Endothelial cell of umbilical vein (primary cell): Measurements from ENCODE around the gene TPRKB. TPM values are rescaled to one million over a fixed set of nuclear protein-coding genes. Genes with fewer than 3 reads are reported as not detected.
"Not testable (repeated sequence)": the region's sequence is repeated elsewhere in the genome, so short reads cannot be mapped to it uniquely, and the experiment has no call there.

Experiments
- BruUV-seq: library from RNA; stranded (reverse); fragments of 400-500 nt; replicated peaks from 2 replicates; lab custom pipeline; 2021; lab: Mats Ljungman, UMichigan
- CTCF ChIA-PET: fragments of 300-600, 350-600 bp; sonication (Branson Sonifier 250); formaldehyde crosslinking; loops from one replicate; lab custom pipeline; 2021; ENCODE audit warnings: antibody characterized with exemption, inconsistent platforms; lab: Charles Lee
- POLR2A ChIA-PET: fragments of 300-600, 350-600 bp; sonication (Branson Sonifier 250); formaldehyde crosslinking; loops from one replicate; lab custom pipeline; 2021; ENCODE audit warnings: antibody characterized with exemption, inconsistent platforms; lab: Charles Lee
- DNase-seq: peaks from one replicate; pipeline ENCODE4 v3.0.0-alpha.2; 2011; ENCODE audit warnings: low read depth, low spot score
- FAIRE-seq: peaks from 2 replicates; lab custom pipeline; 2011; peaks lifted over from hg19 to GRCh38; lab: Jason Lieb, UNC
- H2AFZ ChIP-seq: 2 replicates; pipeline ENCODE4 v1.6.0; 2012; ENCODE audit warnings: low read depth, low read length, control low read depth, inconsistent platforms
- H3K27ac ChIP-seq: 2 replicates; pipeline ENCODE4 v1.5.1; 2011; ENCODE audit warnings: low read depth, mild to moderate bottlenecking, control low read depth, low read length, moderate library complexity; ENCODE audit not compliant: insufficient read depth
- H3K27me3 ChIP-seq, 2 experiments: 2 replicates each; pipeline versions ENCODE4 v1.6.0 to v1.6.1; 2011; ENCODE audit warnings: low read length in 2 of 2, mixed read lengths in 1 of 2; ENCODE audit not compliant: control insufficient read depth in 2 of 2, insufficient read depth in 2 of 2
- H3K36me3 ChIP-seq, 2 experiments: 2 replicates in 1 of 2; 3 replicates in 1 of 2; pipeline ENCODE4 v1.5.1; 2011; ENCODE audit warnings: low read length in 2 of 2, mild to moderate bottlenecking in 1 of 2, moderate library complexity in 1 of 2; ENCODE audit not compliant: control insufficient read depth in 2 of 2, insufficient read depth in 2 of 2; ENCODE audit errors: extremely low read depth in 1 of 2
- H3K4me1 ChIP-seq: 3 replicates; pipeline ENCODE4 v1.5.1; 2011; ENCODE audit warnings: mild to moderate bottlenecking, low read length; ENCODE audit not compliant: control insufficient read depth, insufficient read depth; ENCODE audit errors: extremely low read depth
- H3K4me2 ChIP-seq: 2 replicates; pipeline ENCODE4 v1.6.1; 2011; ENCODE audit warnings: low read length, control low read depth, mixed read lengths; ENCODE audit not compliant: insufficient read depth
- H3K4me3 ChIP-seq, 3 experiments: fragments of 200-600 bp in 1 of 3; sonication (generic), shearing (Covaris generic) in 1 of 3; replicated peaks in 1 of 3; 2 replicates each; pipeline ENCODE4 v1.5.1; 2011 to 2016; ENCODE audit warnings: control low read depth in 3 of 3, low read length in 3 of 3, mild to moderate bottlenecking in 2 of 3, inconsistent platforms in 1 of 3, low read depth in 1 of 3, moderate library complexity in 1 of 3; ENCODE audit not compliant: insufficient read depth in 1 of 3
- H3K79me2 ChIP-seq: 2 replicates; pipeline ENCODE4 v1.6.0; 2012; ENCODE audit warnings: low read length, inconsistent platforms; ENCODE audit not compliant: control insufficient read depth, insufficient read depth
- H3K9ac ChIP-seq: replicated peaks from 2 replicates; pipeline ENCODE3; 2011; ENCODE audit warnings: low read length, control low read depth; ENCODE audit not compliant: insufficient read depth; ENCODE audit errors: extremely low read depth
- H3K9me1 ChIP-seq: replicated peaks from 3 replicates; pipeline ENCODE4 v1.6.0; 2011; ENCODE audit warnings: mild to moderate bottlenecking, low read length; ENCODE audit not compliant: control insufficient read depth, insufficient read depth; ENCODE audit errors: extremely low read depth
- H3K9me3 ChIP-seq: replicated peaks from 2 replicates; pipeline ENCODE4 v1.5.1; 2012; ENCODE audit warnings: low read length, inconsistent platforms; ENCODE audit not compliant: control insufficient read depth, insufficient read depth
- H4K20me1 ChIP-seq: replicated peaks from 2 replicates; pipeline ENCODE3; 2011; ENCODE audit warnings: mild to moderate bottlenecking, low read length; ENCODE audit not compliant: control insufficient read depth, insufficient read depth; ENCODE audit errors: extremely low read depth
- EZH2 ChIP-seq: IDR thresholded peaks from 2 replicates; pipeline ENCODE4 v1.6.1; 2012; ENCODE audit warnings: borderline replicate concordance, low read depth, mild to moderate bottlenecking, moderate library complexity, low read length, inconsistent platforms; ENCODE audit not compliant: severe bottlenecking
- FOS ChIP-seq: IDR thresholded peaks from 2 replicates; pipeline ENCODE4 v1.6.1; 2011; ENCODE audit warnings: mild to moderate bottlenecking, low read length, moderate library complexity, borderline replicate concordance; ENCODE audit not compliant: insufficient read depth
- GATA2 ChIP-seq: IDR thresholded peaks from 2 replicates; pipeline ENCODE4 v1.7.0; 2011; ENCODE audit warnings: low read depth, mild to moderate bottlenecking, moderate library complexity, mixed read lengths, low read length; ENCODE audit not compliant: insufficient read length, insufficient read depth
- JUN ChIP-seq: IDR thresholded peaks from 2 replicates; pipeline ENCODE4 v1.6.1; 2011; ENCODE audit warnings: borderline replicate concordance, low read depth; ENCODE audit not compliant: insufficient read length, insufficient read depth
- MYC ChIP-seq: IDR thresholded peaks from one replicate; pipeline ENCODE4 v1.6.1; 2011; ENCODE audit warnings: mild to moderate bottlenecking, low read depth, low read length
- POLR2A ChIP-seq: IDR thresholded peaks from 2 replicates; pipeline ENCODE4 v1.6.1; 2012; ENCODE audit warnings: low read depth, mild to moderate bottlenecking, control low read depth, low read length
- POLR2AphosphoS5 ChIP-seq: IDR thresholded peaks from 2 replicates; pipeline ENCODE4 v1.6.1; 2012; ENCODE audit warnings: low read depth, mild to moderate bottlenecking, control low read depth, low read length, moderate library complexity; ENCODE audit not compliant: insufficient read depth
- dilution Hi-C: fragments of 300-500 bp; cut with MboI; formaldehyde crosslinking; loops from one replicate; pipeline ENCODE4 v1.15.0; 2019; ENCODE audit warnings: low sequenced_read_pairs; ENCODE audit not compliant: extremely low pct_ligation_motif_present
- intact Hi-C: fragments of 100-400 bp; cut with micrococcal nuclease; formaldehyde crosslinking; loops from one replicate; pipeline ENCODE4 v1.10.0; 2022
- polyA plus RNA-seq, 4 experiments: library from polyadenylated mRNA; depleted of rRNA in 3 of 4; stranded (reverse) in 3 of 4; unstranded in 1 of 4; fragments of >200 nt; gene quantifications; 2 replicates each; pipeline versions ENCODE4 v1.2.1 to v1.2.3, GENCODE V29; 2011 to 2012; ENCODE audit warnings: missing spikeins in 1 of 4
- total RNA-seq: library from RNA; stranded (reverse); gene quantifications from 2 replicates; pipeline ENCODE4 v1.2.3, GENCODE V29; 2021
- TF ChIP-seq, protein P1 (sequence below), 2 donors: IDR thresholded peaks; 1 replicate in 1 of 2; 2 replicates in 1 of 2; pipeline ENCODE4 v1.5.1; 2011; ENCODE audit warnings: low read length in 2 of 2, mild to moderate bottlenecking in 2 of 2, moderate library complexity in 2 of 2, control low read depth in 1 of 2, inconsistent platforms in 1 of 2, low read depth in 1 of 2; ENCODE audit not compliant: insufficient read depth in 1 of 2; ENCODE audit errors: extremely low read depth in 1 of 2
- TF ChIP-seq, protein P2 (sequence below): IDR thresholded peaks from 2 replicates; pipeline ENCODE4 v1.6.1; 2011; ENCODE audit not compliant: insufficient read depth, insufficient read length

Gene TPRKB
- total and polyA plus RNA-seq, 2 donors (not counting 3 experiments of a cell fraction or from before 2014, with no cell fraction given): 27.1 to 36.1 TPM

DNA sequence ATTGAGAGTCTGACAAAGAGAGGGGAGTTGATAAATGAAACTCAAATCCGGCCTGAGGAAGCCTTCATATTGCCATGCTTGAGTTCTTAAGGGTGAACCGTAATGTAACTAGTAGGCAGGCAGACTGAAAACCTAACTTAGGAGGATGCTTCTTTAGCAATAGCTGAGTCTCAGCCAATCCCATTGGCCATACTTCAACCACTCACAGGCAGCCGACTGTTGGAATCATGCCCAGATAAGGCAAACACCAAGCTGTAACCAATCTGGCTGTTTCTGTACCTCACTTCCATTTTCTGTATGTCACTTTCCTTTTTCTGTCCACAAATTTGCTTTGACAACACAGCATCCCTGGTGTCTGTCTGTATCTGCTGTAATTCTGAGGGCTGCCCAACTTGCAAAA lies 39.5 kb downstream of the TPRKB start:
- no peak overlapping the region for H2AFZ ChIP-seq
- intact Hi-C loops (no loop called here), dilution Hi-C loops (no loop called here)
- TF ChIP-seq JUN (no peak), POLR2AphosphoS5 (no peak), EZH2 (no peak), POLR2A (no peak), MYC (no peak), GATA2 (no peak), FOS (no peak)
- TF ChIP-seq, protein P1, sequence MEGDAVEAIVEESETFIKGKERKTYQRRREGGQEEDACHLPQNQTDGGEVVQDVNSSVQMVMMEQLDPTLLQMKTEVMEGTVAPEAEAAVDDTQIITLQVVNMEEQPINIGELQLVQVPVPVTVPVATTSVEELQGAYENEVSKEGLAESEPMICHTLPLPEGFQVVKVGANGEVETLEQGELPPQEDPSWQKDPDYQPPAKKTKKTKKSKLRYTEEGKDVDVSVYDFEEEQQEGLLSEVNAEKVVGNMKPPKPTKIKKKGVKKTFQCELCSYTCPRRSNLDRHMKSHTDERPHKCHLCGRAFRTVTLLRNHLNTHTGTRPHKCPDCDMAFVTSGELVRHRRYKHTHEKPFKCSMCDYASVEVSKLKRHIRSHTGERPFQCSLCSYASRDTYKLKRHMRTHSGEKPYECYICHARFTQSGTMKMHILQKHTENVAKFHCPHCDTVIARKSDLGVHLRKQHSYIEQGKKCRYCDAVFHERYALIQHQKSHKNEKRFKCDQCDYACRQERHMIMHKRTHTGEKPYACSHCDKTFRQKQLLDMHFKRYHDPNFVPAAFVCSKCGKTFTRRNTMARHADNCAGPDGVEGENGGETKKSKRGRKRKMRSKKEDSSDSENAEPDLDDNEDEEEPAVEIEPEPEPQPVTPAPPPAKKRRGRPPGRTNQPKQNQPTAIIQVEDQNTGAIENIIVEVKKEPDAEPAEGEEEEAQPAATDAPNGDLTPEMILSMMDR (IDR thresholded peaks at IDR 0.05; ENCODE audit: extremely low read depth in 1 of 2, insufficient read depth in 1 of 2, low read depth in 1 of 2, low read length in 2 of 2): no peak
- TF ChIP-seq, protein P2, sequence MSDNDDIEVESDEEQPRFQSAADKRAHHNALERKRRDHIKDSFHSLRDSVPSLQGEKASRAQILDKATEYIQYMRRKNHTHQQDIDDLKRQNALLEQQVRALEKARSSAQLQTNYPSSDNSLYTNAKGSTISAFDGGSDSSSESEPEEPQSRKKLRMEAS: no peak
- no peak for DNase-seq
- no peak overlapping the region for H3K9ac ChIP-seq
- H3K9me3 ChIP-seq: no peaks in the 10 kb centered on the region
- H3K36me3 ChIP-seq: no peaks in the 10 kb centered on the region
- peaks cover 5% of the 10 kb centered on the region for H3K4me1 ChIP-seq
- H4K20me1 ChIP-seq: no peaks in the 10 kb centered on the region
- H3K9me1 ChIP-seq: no peaks in the 10 kb centered on the region
- ChIA-PET CTCF (no interaction called here), POLR2A (no interaction called here)
- H3K27ac ChIP-seq: no peak overlapping the region
- BruUV-seq: no TSS peak
- peaks cover 0 to 18% of the 10 kb centered on the region in 2 experiments for H3K27me3 ChIP-seq
- no peak overlapping the region for H3K4me3 ChIP-seq
- H3K4me2 ChIP-seq: no peak overlapping the region
- FAIRE-seq: no peak
- H3K79me2 ChIP-seq: no peaks in the 10 kb centered on the region

DNA sequence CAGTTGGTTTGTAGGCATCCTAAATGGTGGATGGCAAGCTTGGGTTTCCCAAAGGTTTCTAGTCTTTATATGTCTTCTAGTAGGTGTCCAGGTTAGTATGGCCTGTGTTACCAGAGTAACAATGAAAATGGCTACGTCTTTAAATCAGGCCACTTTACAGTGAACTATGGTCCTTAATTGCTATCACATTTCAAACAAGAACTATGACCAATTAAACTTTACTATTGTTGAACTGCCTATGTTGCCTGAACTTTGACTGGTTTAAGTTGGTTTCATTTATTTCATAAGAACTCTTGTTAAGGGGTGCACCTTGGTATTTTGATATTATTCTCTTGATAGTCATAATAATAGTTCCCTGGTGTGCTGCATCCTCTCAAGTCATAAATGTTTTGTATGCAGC lies 40.2 kb downstream of the TPRKB start:
- BruUV-seq: not testable (repeated sequence)

DNA sequence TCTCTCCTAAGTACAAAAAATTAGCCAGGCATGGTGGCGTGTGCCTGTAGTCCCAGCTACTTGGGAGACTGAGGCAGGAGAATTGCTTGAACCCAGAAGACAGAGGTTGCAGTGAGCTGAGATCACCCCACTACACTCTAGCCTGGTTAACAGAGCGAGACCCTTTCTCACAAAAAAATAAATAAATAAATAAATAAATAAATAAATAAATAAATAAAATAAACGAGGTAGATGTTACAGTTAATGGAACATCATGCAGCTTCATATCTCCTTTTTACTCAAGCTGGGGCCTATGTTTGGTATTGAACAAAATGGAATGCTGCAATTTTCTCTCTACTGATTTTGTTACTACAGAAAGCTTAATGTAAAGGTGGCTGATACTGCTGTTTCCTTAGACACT lies 40.6 kb downstream of the TPRKB start:
- H4K20me1 ChIP-seq, POLR2A ChIA-PET, H3K9ac ChIP-seq, dilution Hi-C loops, H3K4me1 ChIP-seq, H3K27ac ChIP-seq, intact Hi-C loops, H3K4me3 ChIP-seq, H3K4me2 ChIP-seq, H3K79me2 ChIP-seq, FAIRE-seq, H3K9me3 ChIP-seq, H3K9me1 ChIP-seq, BruUV-seq, H3K36me3 ChIP-seq, DNase-seq, H2AFZ ChIP-seq: not testable (repeated sequence)
- peaks cover 1 to 13% of the 10 kb centered on the region in 2 experiments for H3K27me3 ChIP-seq
- CTCF ChIA-PET: interaction anchor here (0.8 kb wide), 1 partner anchor 16 kb away, joined by 3 read pairs; no protein-coding TSS in a partner anchor

More for the DNA sequence above, 40.2 kb downstream of the TPRKB start:
- H3K79me2 ChIP-seq, H3K9me3 ChIP-seq, H3K36me3 ChIP-seq, POLR2A ChIA-PET, H3K9me1 ChIP-seq, H2AFZ ChIP-seq, H3K27ac ChIP-seq, intact Hi-C loops, H3K9ac ChIP-seq, H4K20me1 ChIP-seq, dilution Hi-C loops, FAIRE-seq, CTCF ChIA-PET, H3K4me2 ChIP-seq, H3K4me3 ChIP-seq, H3K4me1 ChIP-seq, DNase-seq: not testable (repeated sequence)
- H3K27me3 ChIP-seq: peaks cover 0 to 13% of the 10 kb centered on the region in 2 experiments
